Neural crest cell (in vitro differentiated cells): ENCODE data around the gene SND1. TPM values are rescaled to one million over a fixed set of nuclear protein-coding genes. Genes with fewer than 3 reads are reported as not detected.
A peak's percentile ranks its signal among the peaks of the same experiment; 100 is the strongest.

ENCODE experiments used
- DNase-seq: peaks from one replicate; pipeline ENCODE4 v3.0.0; 2021; ENCODE audit warnings: low read depth, mixed read lengths, low spot score
- H3K27ac Mint-ChIP-seq: one replicate; pipeline ENCODE4 v1.8.0; 2021; ENCODE audit warnings: mild to moderate bottlenecking, mixed read lengths; ENCODE audit not compliant: unreplicated experiment
- H3K27me3 Mint-ChIP-seq: 2 replicates; pipeline ENCODE4 v1.8.0; 2021; ENCODE audit warnings: low read depth, mild to moderate bottlenecking, mixed read lengths
- H3K36me3 Mint-ChIP-seq: 2 replicates; pipeline ENCODE4 v1.8.0; 2021; ENCODE audit warnings: low read depth, mild to moderate bottlenecking, mixed read lengths
- H3K4me1 Mint-ChIP-seq: 2 replicates; pipeline ENCODE4 v1.8.0; 2021; ENCODE audit warnings: mixed read lengths
- H3K4me3 Mint-ChIP-seq: one replicate; pipeline ENCODE4 v1.8.0; 2021; ENCODE audit warnings: mild to moderate bottlenecking, mixed read lengths
- H3K9me3 Mint-ChIP-seq: 2 replicates; pipeline ENCODE4 v1.8.0; 2021; ENCODE audit warnings: mixed read lengths
- CTCF ChIP-seq: fragments of 200-600 bp; sonication (generic); conservative IDR thresholded peaks from 2 replicates; pipeline ENCODE4 v1.5.0; 2021; ENCODE audit warnings: antibody characterized with exemption, mild to moderate bottlenecking
- total RNA-seq: library from RNA; stranded (reverse); gene quantifications from 2 replicates; pipeline ENCODE4 v1.2.1, GENCODE V29; 2021

SND1 gene
- total RNA-seq, 1 donor from 2014 or later, result 184 TPM

- Mint-ChIP-seq H3K9me3 (no peaks in the 10 kb centered on the region), H3K27ac (no peak overlapping the region), H3K36me3 (peaks cover 2% of the 10 kb centered on the region), H3K4me1 (peaks cover 18% of the 10 kb centered on the region), H3K4me3 (no peak overlapping the region), H3K27me3 (no peaks in the 10 kb centered on the region)
- DNase-seq, result no peak
- TF ChIP-seq CTCF, result no peak
Observed at GRCh38 chr7:127759945-127760421, 108.0 kb downstream of the SND1 start.

- no peak overlapping the region for H3K4me3 Mint-ChIP-seq
- H3K36me3 Mint-ChIP-seq, result peaks cover 2% of the 10 kb centered on the region
- H3K27me3 Mint-ChIP-seq, result no peaks in the 10 kb centered on the region
- H3K9me3 Mint-ChIP-seq, result no peaks in the 10 kb centered on the region
- peaks cover 22% of the 10 kb centered on the region for H3K4me1 Mint-ChIP-seq
- no peak overlapping the region for H3K27ac Mint-ChIP-seq
- no peak for TF ChIP-seq CTCF
- DNase-seq, result no peak
Observed at GRCh38 chr7:127760436-127761031, 108.5 kb downstream of the SND1 start.

- H3K4me1 Mint-ChIP-seq, result peaks cover 19% of the 10 kb centered on the region
- H3K9me3 Mint-ChIP-seq, result no peaks in the 10 kb centered on the region
- no peak for TF ChIP-seq CTCF
- peaks cover 2% of the 10 kb centered on the region for H3K36me3 Mint-ChIP-seq
- no peak for DNase-seq
- no peak overlapping the region for H3K27ac Mint-ChIP-seq
- no peaks in the 10 kb centered on the region for H3K27me3 Mint-ChIP-seq
- no peak overlapping the region for H3K4me3 Mint-ChIP-seq
Observed at GRCh38 chr7:127761196-127761595, 109.2 kb downstream of the SND1 start.

GRCh38 chr7:127764681-127765080, 112.7 kb downstream of the SND1 start:
- peaks cover 2% of the 10 kb centered on the region for H3K9me3 Mint-ChIP-seq
- TF ChIP-seq CTCF, result no peak
- H3K27me3 Mint-ChIP-seq, result no peaks in the 10 kb centered on the region
- H3K36me3 Mint-ChIP-seq, result peaks cover 7% of the 10 kb centered on the region
- peak overlapping the region; percentile 70 for H3K27ac Mint-ChIP-seq
- H3K4me1 Mint-ChIP-seq, result peaks cover 38% of the 10 kb centered on the region
- H3K4me3 Mint-ChIP-seq, result no peak overlapping the region
- DNase-seq, result no peak

DNA sequence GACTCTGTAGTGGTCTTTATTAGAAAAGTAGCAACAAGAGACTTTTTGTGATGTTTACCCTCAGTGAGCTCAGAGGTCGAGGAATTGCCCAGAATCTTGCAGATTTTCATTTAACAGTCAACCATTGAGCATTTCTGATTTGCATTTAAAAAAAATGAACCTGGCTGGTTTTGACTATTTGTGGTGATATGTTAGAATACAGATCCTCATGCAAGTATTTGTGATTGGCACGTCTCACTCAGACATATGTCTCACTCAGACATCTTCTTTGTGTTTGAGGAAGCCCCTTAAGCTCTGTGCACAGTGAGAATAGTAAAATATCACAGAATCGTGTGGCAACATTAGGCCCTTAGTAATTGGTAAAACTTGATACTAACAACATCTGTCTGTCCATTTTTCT, 113.2 kb downstream of the SND1 start:
- Mint-ChIP-seq H3K36me3 (peaks cover 7% of the 10 kb centered on the region), H3K9me3 (peaks cover 2% of the 10 kb centered on the region), H3K4me3 (no peak overlapping the region), H3K27me3 (no peaks in the 10 kb centered on the region), H3K4me1 (peaks cover 42% of the 10 kb centered on the region), H3K27ac (no peak overlapping the region)
- TF ChIP-seq CTCF, result no peak
- DNase-seq, result no peak
